Esophagus squamous epithelium (tissue), 4 donors: ENCODE measurements around the gene KEL.

Experiments
- CTCF ChIP-seq, 6 experiments: fragments of 450-650 bp in 4 of 6; fragments of 200-600 bp in 2 of 6; sonication (generic) in 2 of 6; IDR thresholded peaks; one replicate each; pipeline ENCODE4 v1.5.1; 2016 to 2019; ENCODE audit warnings: antibody characterized with exemption in 6 of 6, mild to moderate bottlenecking in 4 of 6, moderate library complexity in 4 of 6
- POLR2A ChIP-seq, 4 donors: fragments of 450-650 bp; IDR thresholded peaks; one replicate each; pipeline ENCODE4 v1.6.1; 2017; ENCODE audit warnings: antibody characterized with exemption in 4 of 4, mild to moderate bottlenecking in 4 of 4, moderate library complexity in 3 of 4

- TF ChIP-seq CTCF (IDR thresholded peaks at IDR 0.05) = no peak
- no peak for TF ChIP-seq POLR2A (IDR thresholded peaks at IDR 0.05)
Measured at GRCh38 chr7:142910031-142910433, 52.1 kb downstream of the KEL start.
